GM12878 (cell line): ENCODE results near the gene NAT10. TPM values are rescaled to one million over a fixed set of nuclear protein-coding genes. Genes with fewer than 3 reads are reported as not detected.

Experiments used
- ATAC-seq: fragments of 200-7000 bp; cut with Tn5 transposase; 3 replicates; pipeline ENCODE4 v1.9.1; 2020; ENCODE audit warnings: mild to moderate bottlenecking, moderate library complexity
- BruUV-seq: library from RNA; stranded (reverse); fragments of 400-500 nt; replicated peaks from 2 replicates; lab custom pipeline; 2021; lab: Mats Ljungman, UMichigan
- CTCF ChIA-PET: fragments of 300-600 bp; sonication (Branson Sonifier 250); formaldehyde crosslinking; extraction: SDS; loops from one replicate; lab custom pipeline; 2021; ENCODE audit warnings: inconsistent platforms; lab: Yijun Ruan, JAX
- POLR2A ChIA-PET: fragments of 350-600 bp; formaldehyde crosslinking; extraction: SDS; loops from one replicate; lab custom pipeline; 2021; ENCODE audit warnings: inconsistent platforms; lab: Charles Lee
- RAD21 ChIA-PET: fragments of 300-600 bp; sonication (Branson Sonifier 250); formaldehyde crosslinking; loops from one replicate; lab custom pipeline; 2023; ENCODE audit warnings: antibody characterized with exemption; ENCODE audit not compliant: unreplicated experiment; lab: Charles Lee
- SMC1A ChIA-PET: fragments of 300-600 bp; sonication (Branson Sonifier 250); formaldehyde crosslinking; loops from one replicate; lab custom pipeline; 2023; ENCODE audit not compliant: unreplicated experiment, uncharacterized antibody; lab: Charles Lee
- DNase-seq: peaks from one replicate; pipeline ENCODE4 v3.0.0-alpha.2; 2011; ENCODE audit warnings: low read depth, low spot score
- FAIRE-seq: peaks from 3 replicates; lab custom pipeline; 2011; peaks lifted over from hg19 to GRCh38; lab: Jason Lieb, UNC
- H2AFZ ChIP-seq: 2 replicates; pipeline ENCODE4 v1.6.0; 2011; ENCODE audit warnings: low read depth, low read length, control low read depth; ENCODE audit not compliant: control insufficient read depth
- H3K27ac ChIP-seq: 2 replicates; pipeline ENCODE4 v1.5.1; 2011; ENCODE audit warnings: control low read depth; ENCODE audit not compliant: control insufficient read depth, insufficient read depth
- H3K27me3 ChIP-seq, 2 experiments: replicated peaks in 1 of 2; 2 replicates each; pipeline versions ENCODE4 v1.6.0 to v1.6.1; 2011; ENCODE audit warnings: low read length in 1 of 2; ENCODE audit not compliant: control insufficient read depth in 2 of 2, insufficient read depth in 2 of 2
- H3K36me3 ChIP-seq, 2 experiments: 2 replicates each; pipeline ENCODE4 v1.5.1; 2011; ENCODE audit warnings: low read length in 1 of 2; ENCODE audit not compliant: control insufficient read depth in 2 of 2, insufficient read depth in 2 of 2
- H3K4me1 ChIP-seq: 2 replicates; pipeline ENCODE4 v1.6.1; 2011; ENCODE audit warnings: mild to moderate bottlenecking, low read length, moderate library complexity, mixed read lengths; ENCODE audit not compliant: control insufficient read depth, insufficient read depth
- H3K4me2 ChIP-seq: 2 replicates; pipeline ENCODE4 v1.6.0; 2011; ENCODE audit warnings: control low read depth; ENCODE audit not compliant: control insufficient read depth, insufficient read depth
- H3K4me3 ChIP-seq: fragments of 200-600 bp; sonication (generic); 2 replicates; pipeline ENCODE4 v1.5.1; 2016
- H3K79me2 ChIP-seq: 2 replicates; pipeline ENCODE4 v1.6.0; 2011; ENCODE audit warnings: low read length; ENCODE audit not compliant: control insufficient read depth, insufficient read depth
- H3K9ac ChIP-seq: 2 replicates; pipeline ENCODE4 v1.8.0; 2011; ENCODE audit warnings: low read length, control low read depth, mixed read lengths; ENCODE audit not compliant: control insufficient read depth, insufficient read depth
- H3K9me3 ChIP-seq: replicated peaks from 3 replicates; pipeline ENCODE4 v1.5.1; 2011; ENCODE audit warnings: mild to moderate bottlenecking, low read length; ENCODE audit not compliant: control insufficient read depth, insufficient read depth
- H4K20me1 ChIP-seq: 2 replicates; pipeline ENCODE4 v1.6.0; 2011; ENCODE audit not compliant: control insufficient read depth, insufficient read depth
- CBX5 ChIP-seq: sonication (generic); IDR thresholded peaks from 2 replicates; pipeline ENCODE4 v1.6.1; 2016; ENCODE audit warnings: low read depth, moderate library complexity, mild to moderate bottlenecking, inconsistent platforms
- GATAD2B ChIP-seq: fragments of 450-650 bp; conservative IDR thresholded peaks from 2 replicates; pipeline ENCODE4 v1.6.1; 2017; ENCODE audit warnings: low read depth, mild to moderate bottlenecking, moderate library complexity
- MTA2 ChIP-seq: fragments of 450-650 bp; IDR thresholded peaks from 2 replicates; pipeline ENCODE4 v1.6.1; 2016; ENCODE audit warnings: low read depth, mild to moderate bottlenecking, moderate library complexity
- RELA ChIP-seq: fragments of 450-650 bp; IDR thresholded peaks from 2 replicates; pipeline ENCODE4 v1.8.0; 2014; ENCODE audit warnings: borderline replicate concordance; ENCODE audit not compliant: partially characterized antibody
- SP1 ChIP-seq: IDR thresholded peaks from one replicate; pipeline ENCODE4 v1.6.1; 2011; ENCODE audit warnings: low read depth, low read length
- STAT3 ChIP-seq: IDR thresholded peaks from 2 replicates; pipeline ENCODE4 v1.6.1; 2011; ENCODE audit warnings: low read depth, low read length, improper control_type of control experiment
- TARDBP ChIP-seq: IDR thresholded peaks from 2 replicates; pipeline ENCODE4 v1.6.1; 2016; ENCODE audit warnings: borderline replicate concordance
- TCF12 ChIP-seq: IDR thresholded peaks from 2 replicates; pipeline ENCODE4 v1.6.1; 2011; ENCODE audit warnings: low read depth, mild to moderate bottlenecking, low read length
- YBX1 ChIP-seq: fragments of 450-650 bp; IDR thresholded peaks from 2 replicates; pipeline ENCODE4 v1.6.1; 2016; ENCODE audit warnings: antibody characterized with exemption
- ZZZ3 ChIP-seq: IDR thresholded peaks from 2 replicates; pipeline ENCODE4 v1.6.1; 2011; ENCODE audit warnings: low read depth; ENCODE audit not compliant: control insufficient read depth, insufficient read length
- WGBS: methylation state at CpG from one replicate; pipeline ENCODE4 v1.1.6; 2016; ENCODE audit warnings: low lambda C conversion rate; ENCODE audit not compliant: insufficient replicate concordance, insufficient coverage; ENCODE audit errors: missing lambda C conversion rate; 5-methylcytosine and 5-hydroxymethylcytosine counted together
- in situ Hi-C: fragments of 300-500 bp; cut with MboI; formaldehyde crosslinking; loops from 9 replicates; pipeline ENCODE4 v1.14.3; 2018; ENCODE audit warnings: mixed read lengths
- intact Hi-C: fragments of 100-400 bp; cut with micrococcal nuclease; formaldehyde crosslinking; loops from one replicate; pipeline ENCODE4 v1.14.2; 2022; ENCODE audit not compliant: unreplicated experiment
- polyA plus RNA-seq, 11 experiments: library from polyadenylated mRNA; depleted of rRNA in 4 of 11; unstranded in 6 of 11; stranded (reverse) in 5 of 11; fragments of >200 nt; fragmentation: Nextera tagmentation in 4 of 11; fragmentation: Illumina TruSeq in 1 of 11; extraction: Ambion mirVana in 4 of 11; extraction: Trizol in 1 of 11; gene quantifications; 1 replicate in 1 of 11; 2 replicates in 10 of 11; pipeline versions ENCODE4 v1.2.1 to v1.2.3, GENCODE V29; 2011 to 2016; ENCODE audit warnings: inconsistent platforms in 2 of 11, missing spikeins in 2 of 11, low read depth in 1 of 11
- total RNA-seq, 4 experiments: library from RNA; depleted of rRNA in 3 of 4; stranded (reverse); fragments of >200 nt in 3 of 4; fragmentation: Illumina TruSeq in 1 of 4; extraction: Trizol in 1 of 4; gene quantifications; 2 replicates each; pipeline versions ENCODE4 v1.2.1 to v1.2.3, GENCODE V29; 2013 to 2021
- TF ChIP-seq, protein P1 (sequence below): IDR thresholded peaks from 2 replicates; pipeline ENCODE4 v1.6.1; 2012; ENCODE audit warnings: low read depth, low read length, improper control_type of control experiment

The NAT10 gene
- total and polyA plus RNA-seq, 10 of the 15 experiments (the other 5 are each of a cell fraction or from before 2014, with no cell fraction given) = 45.1 to 95.5 (median 72.8) TPM

DNA sequence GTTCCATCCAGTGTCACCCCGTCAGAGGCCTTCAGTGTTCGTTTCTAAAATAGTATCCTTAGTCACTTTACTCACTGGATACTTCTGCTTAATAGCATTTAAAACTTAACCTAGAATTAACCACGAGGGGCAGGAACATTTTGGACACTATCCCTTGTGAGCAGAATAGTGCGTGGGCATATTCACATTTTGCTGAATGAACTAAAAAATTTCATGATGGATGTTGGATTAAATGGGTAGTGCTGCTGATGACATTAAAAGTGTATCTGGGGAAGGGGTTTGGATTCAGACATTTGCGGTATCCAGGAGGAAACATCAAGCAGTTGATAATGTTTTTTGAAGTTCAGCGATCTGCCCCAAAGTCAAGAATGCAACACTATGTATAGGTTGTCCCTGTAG is 750 bp upstream of the NAT10 start:
- ChIA-PET CTCF (interaction anchor here (0.9 to 2.1 kb wide), 7 partner anchors 9 to 56 kb away, joined by 3 to 5 read pairs (median 4); partner anchors contain the start of gene CAPRIN1), SMC1A (interaction anchor here (0.6 to 2.4 kb wide), 6 partner anchors 8 to 148 kb away, joined by 3 to 9 read pairs (median 4); no protein-coding TSS in a partner anchor), POLR2A (interaction anchor here (0.6 to 2.0 kb wide), 7 partner anchors 9 to 57 kb away, joined by 3 to 14 read pairs (median 4); partner anchors contain the start of gene CAPRIN1), RAD21 (interaction anchor here (0.7 to 2.6 kb wide), 4 partner anchors 40 to 253 kb away, joined by 4 to 8 read pairs (median 5); partner anchors contain the start of genes ABTB2 and CAPRIN1)
- BruUV-seq = no TSS peak
- H3K27ac ChIP-seq = peak overlapping the region; percentile 89
- H3K9me3 ChIP-seq = no peaks in the 10 kb centered on the region
- intact Hi-C loops (loop anchor here (1.0 to 5.0 kb wide), 3 partner anchors 53 to 254 kb away; partner anchors contain the start of genes ABTB2 and CAPRIN1), in situ Hi-C loops (no loop called here)
- no peak for DNase-seq
- WGBS = under 1% methylated on average over 6 of the region's 6 CpGs
- peaks cover 2 to 14% of the 10 kb centered on the region in 2 experiments; a peak in 3 of 4 replicates for H3K36me3 ChIP-seq
- peak overlapping the region; percentile 95; the same call in 1 of the 2 replicates for H3K4me3 ChIP-seq
- TF ChIP-seq, protein P1, sequence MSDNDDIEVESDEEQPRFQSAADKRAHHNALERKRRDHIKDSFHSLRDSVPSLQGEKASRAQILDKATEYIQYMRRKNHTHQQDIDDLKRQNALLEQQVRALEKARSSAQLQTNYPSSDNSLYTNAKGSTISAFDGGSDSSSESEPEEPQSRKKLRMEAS = no peak
- TF ChIP-seq SP1 = no peak
- no peak for TF ChIP-seq YBX1
- TF ChIP-seq GATAD2B = no peak
- TF ChIP-seq CBX5 = no peak; the same call in 1 of the 2 replicates
- no peak for TF ChIP-seq MTA2
- no peak for TF ChIP-seq RELA
- TF ChIP-seq STAT3 = no peak
- TF ChIP-seq ZZZ3 = no peak
- no peak for TF ChIP-seq TCF12
- no peak for TF ChIP-seq TARDBP
- no peak for ATAC-seq
- H2AFZ ChIP-seq = peak overlapping the region; percentile 83
- peak overlapping the region; percentile 94 for H3K4me2 ChIP-seq
- peaks cover 38% of the 10 kb centered on the region for H3K79me2 ChIP-seq
- no peaks in the 10 kb centered on the region for H4K20me1 ChIP-seq
- H3K4me1 ChIP-seq = peaks cover 15% of the 10 kb centered on the region
- H3K27me3 ChIP-seq = no peaks in the 10 kb centered on the region
- H3K9ac ChIP-seq = peak overlapping the region; percentile 85
- no peak for FAIRE-seq
